CD8-positive, alpha-beta memory T cell (primary cell): ENCODE data around the gene RBMX. TPM values are rescaled to one million over a fixed set of nuclear protein-coding genes. Genes with fewer than 3 reads are reported as not detected.
A peak's percentile ranks its signal among the peaks of the same experiment; 100 is the strongest.
"Not testable (repeated sequence)": the region's sequence is repeated elsewhere in the genome, so short reads cannot be mapped to it uniquely, and the experiment has no call there.

Source experiments
- CTCF ChIA-PET: fragments of 350-600 bp; sonication (Branson Sonifier 250); formaldehyde crosslinking; loops from one replicate; lab custom pipeline; 2021; ENCODE audit warnings: antibody characterized with exemption; lab: Charles Lee
- POLR2A ChIA-PET: fragments of 350-600 bp; sonication (Branson Sonifier 250); formaldehyde crosslinking; loops from one replicate; lab custom pipeline; 2021; ENCODE audit warnings: antibody characterized with exemption; lab: Charles Lee
- DNase-seq, 5 donors: peaks; one replicate each; pipeline versions ENCODE4 v3.0.0 to v3.0.0-alpha.2; 2020 to 2022; ENCODE audit warnings: mixed read lengths in 1 of 5
- H3K27ac ChIP-seq: one replicate; pipeline ENCODE4 v1.7.0; 2013; ENCODE audit warnings: low read depth, mild to moderate bottlenecking, low read length, moderate library complexity
- H3K27me3 ChIP-seq: 2 replicates; pipeline ENCODE4 v1.7.0; 2013; ENCODE audit warnings: low read length, mild to moderate bottlenecking; ENCODE audit not compliant: insufficient read depth, poor library complexity, severe bottlenecking
- H3K36me3 ChIP-seq: 2 replicates; pipeline ENCODE4 v1.7.0; 2013; ENCODE audit warnings: mild to moderate bottlenecking, low read length, moderate library complexity; ENCODE audit not compliant: insufficient read depth
- H3K4me1 ChIP-seq: 2 replicates; pipeline ENCODE4 v1.7.0; 2013; ENCODE audit warnings: mild to moderate bottlenecking, low read length, moderate library complexity; ENCODE audit not compliant: insufficient read depth
- H3K4me3 ChIP-seq: 2 replicates; pipeline ENCODE4 v1.7.0; 2013; ENCODE audit warnings: mild to moderate bottlenecking, low read length
- H3K9me3 ChIP-seq: 2 replicates; pipeline ENCODE4 v1.7.0; 2013; ENCODE audit warnings: mild to moderate bottlenecking, low read length
- H3K27ac Mint-ChIP-seq, 8 donors: one replicate each; pipeline ENCODE4 v1.8.0; 2020 to 2021; ENCODE audit warnings: mixed read lengths in 8 of 8, mild to moderate bottlenecking in 6 of 8, inconsistent platforms in 3 of 8, moderate library complexity in 3 of 8
- H3K27me3 Mint-ChIP-seq, 2 donors: one replicate each; pipeline ENCODE4 v1.8.0; 2020 to 2021; ENCODE audit warnings: mixed read lengths in 2 of 2, mild to moderate bottlenecking in 1 of 2, moderate library complexity in 1 of 2
- H3K36me3 Mint-ChIP-seq, 3 donors: one replicate each; pipeline ENCODE4 v1.8.0; 2020 to 2021; ENCODE audit warnings: mixed read lengths in 3 of 3, inconsistent platforms in 1 of 3, mild to moderate bottlenecking in 1 of 3
- H3K4me1 Mint-ChIP-seq, 3 donors: one replicate each; pipeline ENCODE4 v1.8.0; 2020 to 2021; ENCODE audit warnings: mixed read lengths in 3 of 3, inconsistent platforms in 1 of 3, mild to moderate bottlenecking in 1 of 3
- H3K4me3 Mint-ChIP-seq, 7 donors: one replicate each; pipeline ENCODE4 v1.8.0; 2020 to 2021; ENCODE audit warnings: mixed read lengths in 7 of 7, mild to moderate bottlenecking in 6 of 7, moderate library complexity in 4 of 7, inconsistent platforms in 2 of 7
- H3K9me3 Mint-ChIP-seq, 5 donors: one replicate each; pipeline ENCODE4 v1.8.0; 2020 to 2022; ENCODE audit warnings: mixed read lengths in 5 of 5, mild to moderate bottlenecking in 3 of 5, moderate library complexity in 2 of 5, inconsistent platforms in 1 of 5
- polyA plus RNA-seq: library from polyadenylated mRNA; unstranded; fragments of 300-500 nt; fragmentation: Illumina TruSeq; gene quantifications from one replicate; pipeline ENCODE4 v1.2.3, GENCODE V29; 2021
- total RNA-seq, 2 experiments: library from RNA; stranded (reverse); gene quantifications; one replicate each; pipeline ENCODE4 v1.2.3, GENCODE V29; 2021

RBMX gene
- total and polyA plus RNA-seq, 3 experiments from 2014 or later = 168 to 331 (median 318) TPM

DNA sequence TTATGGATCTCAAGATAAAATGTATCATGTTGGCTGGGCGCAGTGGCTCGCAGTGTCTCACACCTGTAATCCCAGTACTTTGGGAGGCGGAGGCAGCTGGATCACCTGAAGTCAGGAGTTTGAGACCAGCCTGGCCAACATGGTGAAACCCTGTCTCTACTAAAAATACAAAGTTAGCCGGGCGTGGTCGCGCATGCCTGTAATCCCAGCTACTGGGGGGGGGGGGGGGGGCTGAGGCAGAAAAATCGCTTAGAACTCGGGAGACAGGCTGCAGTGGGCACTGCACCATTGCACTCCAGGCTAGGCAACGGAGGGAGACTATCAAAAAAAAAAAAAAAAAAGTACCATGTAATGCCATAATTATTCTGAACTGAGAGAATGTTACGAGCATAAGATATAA lies 2.1 kb downstream of the RBMX start:
- ChIA-PET CTCF (interaction anchor here (1.4 kb wide), 1 partner anchor 47 kb away, joined by 6 read pairs; no protein-coding TSS in a partner anchor), POLR2A (interaction anchor here (0.6 to 2.2 kb wide), 6 partner anchors 12 to 156 kb away, joined by 3 to 15 read pairs (median 4); partner anchors contain the start of genes ARHGEF6 and GPR101)
- Histone ChIP-seq H3K9me3 (no peaks in the 10 kb centered on the region), H3K36me3 (peaks cover 20% of the 10 kb centered on the region), H3K27me3 (no peaks in the 10 kb centered on the region), H3K27ac (no peak overlapping the region), H3K4me1 (peaks cover 10% of the 10 kb centered on the region), H3K4me3 (peak overlapping the region; percentile 96)
- peak overlapping the region; percentile 93 to 99 (median 97) for H3K4me3 Mint-ChIP-seq
- peak overlapping the region in 4 of 8 donors; percentile 57 to 100 (median 78) for H3K27ac Mint-ChIP-seq
- DNase-seq = no peak
- H3K27me3 Mint-ChIP-seq = peaks cover 0 to 7% of the 10 kb centered on the region in 2 donors
- H3K36me3 Mint-ChIP-seq = peaks cover 8 to 59% (median 12%) of the 10 kb centered on the region in 3 donors
- peaks cover 18 to 39% (median 18%) of the 10 kb centered on the region in 3 donors for H3K4me1 Mint-ChIP-seq
- no peaks in the 10 kb centered on the region for H3K9me3 Mint-ChIP-seq

DNA sequence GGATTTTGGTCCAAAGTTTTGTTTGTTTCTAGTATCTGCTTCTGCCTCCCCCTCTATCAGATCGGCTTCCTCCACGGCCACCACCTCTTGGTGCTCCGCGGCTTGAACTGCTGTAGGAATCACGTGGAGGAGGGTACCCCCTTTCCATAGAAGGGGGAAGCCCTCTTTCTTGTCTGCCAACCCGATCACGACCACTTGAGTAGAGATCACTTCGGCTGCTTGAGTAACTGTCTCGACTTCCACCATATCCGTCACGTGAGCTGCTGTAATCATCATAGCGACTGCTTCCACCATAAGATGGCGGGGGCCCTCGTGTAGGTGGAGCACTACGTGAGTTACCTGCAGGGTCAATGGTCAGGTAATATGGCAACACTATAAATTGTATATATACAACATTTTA lies 6.4 kb downstream of the RBMX start:
- DNase-seq, H3K27me3 Mint-ChIP-seq, H3K9me3 ChIP-seq, CTCF ChIA-PET, POLR2A ChIA-PET, H3K27ac ChIP-seq, H3K4me3 Mint-ChIP-seq, H3K9me3 Mint-ChIP-seq, H3K27me3 ChIP-seq, H3K4me1 ChIP-seq, H3K4me3 ChIP-seq: not testable (repeated sequence)
- peaks cover 35% of the 10 kb centered on the region for H3K36me3 ChIP-seq
- H3K36me3 Mint-ChIP-seq = peaks cover 5 to 79% (median 11%) of the 10 kb centered on the region in 3 donors
- peaks cover 24 to 53% (median 28%) of the 10 kb centered on the region in 3 donors for H3K4me1 Mint-ChIP-seq
- H3K27ac Mint-ChIP-seq = peak overlapping the region in 2 of 8 donors; percentile 13 to 32

DNA sequence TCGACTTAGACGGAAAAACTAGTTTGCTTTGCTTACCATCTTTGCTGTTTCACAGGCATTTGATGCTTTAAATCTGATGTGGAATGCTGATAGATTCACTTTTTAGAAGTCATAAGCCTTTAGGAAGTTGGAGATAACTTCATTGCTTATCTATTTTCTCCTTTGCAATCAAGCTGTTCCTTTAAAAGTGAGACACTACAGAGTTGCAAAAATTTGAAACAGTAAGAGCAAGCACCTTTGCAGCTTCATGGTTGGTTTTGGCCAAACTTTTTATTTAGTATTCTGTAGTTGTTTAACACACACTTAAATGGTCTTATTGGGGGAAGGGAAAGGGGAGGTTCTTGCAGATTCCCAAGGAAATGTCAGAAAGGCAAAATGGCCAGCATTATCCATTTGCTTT lies 7.3 kb downstream of the RBMX start:
- H3K9me3 Mint-ChIP-seq, CTCF ChIA-PET, DNase-seq, H3K4me3 ChIP-seq, H3K27me3 Mint-ChIP-seq, H3K27ac ChIP-seq, H3K9me3 ChIP-seq, H3K4me1 ChIP-seq, POLR2A ChIA-PET, H3K27me3 ChIP-seq: not testable (repeated sequence)
- Mint-ChIP-seq H3K4me1 (peaks cover 28 to 57% (median 37%) of the 10 kb centered on the region in 3 donors), H3K27ac (peak overlapping the region in 1 of 8 donors; percentile 39), H3K4me3 (peak overlapping the region in 1 of 7 donors; percentile 8), H3K36me3 (peaks cover 5 to 82% (median 11%) of the 10 kb centered on the region in 3 donors)
- H3K36me3 ChIP-seq = peaks cover 41% of the 10 kb centered on the region

DNA sequence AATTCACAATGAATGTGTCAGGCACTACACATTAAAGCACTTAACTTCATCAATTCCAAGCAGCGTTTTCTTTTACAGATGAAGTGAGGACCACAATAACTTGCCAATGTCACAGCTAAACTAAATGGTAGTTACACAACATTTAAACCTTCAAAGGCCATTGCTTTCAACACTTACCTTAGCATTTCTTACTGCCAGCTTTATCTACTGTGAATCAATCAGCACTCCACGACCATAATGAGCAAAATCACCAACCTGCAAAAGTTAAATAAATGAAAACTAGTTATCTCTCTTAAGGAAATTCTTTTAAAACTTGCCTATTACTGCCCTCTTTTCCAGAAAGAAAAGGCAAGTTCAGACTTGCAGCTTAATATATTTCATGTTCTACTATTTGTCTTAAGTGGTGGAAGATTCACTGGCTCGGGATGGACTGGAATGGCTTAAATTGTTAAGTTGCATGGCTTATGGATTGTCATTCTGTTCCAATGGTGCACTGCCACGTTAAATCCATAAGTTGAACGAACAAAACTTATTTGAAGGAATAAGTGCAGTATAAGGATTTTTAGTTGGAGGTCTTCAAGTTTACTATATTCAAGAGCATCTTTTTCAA lies 8.3 kb downstream of the RBMX start:
- ChIA-PET CTCF (no interaction called here), POLR2A (no interaction called here)
- no peak overlapping the region for H3K27ac ChIP-seq
- DNase-seq = no peak
- H3K9me3 ChIP-seq = no peaks in the 10 kb centered on the region
- Mint-ChIP-seq H3K4me1 (peaks cover 26 to 59% (median 47%) of the 10 kb centered on the region in 3 donors), H3K27me3 (peaks cover 0 to 3% of the 10 kb centered on the region in 2 donors), H3K27ac (peak overlapping the region in 1 of 8 donors; percentile 39), H3K4me3 (no peak overlapping the region), H3K9me3 (no peaks in the 10 kb centered on the region), H3K36me3 (peaks cover 5 to 81% (median 11%) of the 10 kb centered on the region in 3 donors)
- no peaks in the 10 kb centered on the region for H3K4me1 ChIP-seq
- H3K27me3 ChIP-seq = no peaks in the 10 kb centered on the region
- H3K36me3 ChIP-seq = peaks cover 32% of the 10 kb centered on the region
- H3K4me3 ChIP-seq = no peak overlapping the region

DNA sequence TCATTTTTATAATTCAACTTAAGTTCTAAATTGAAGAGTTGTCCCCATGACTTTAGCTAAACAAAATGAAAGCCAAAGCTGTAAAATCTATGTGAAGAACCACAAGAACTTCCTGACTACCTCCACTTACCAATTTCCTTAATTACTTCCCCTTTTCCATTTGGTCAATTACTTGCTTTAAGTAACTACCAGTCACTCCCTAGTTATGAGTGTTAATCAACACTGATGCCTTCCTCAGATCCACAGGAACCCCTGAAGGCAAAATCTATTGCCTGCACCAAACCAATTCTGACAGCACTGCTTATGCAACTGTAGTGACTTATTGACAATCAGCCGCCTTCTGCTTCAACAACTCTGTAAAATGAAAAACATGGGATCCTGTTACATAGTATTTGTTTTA lies 10.5 kb downstream of the RBMX start:
- Histone ChIP-seq H3K27ac (no peak overlapping the region), H3K36me3 (peaks cover 26% of the 10 kb centered on the region), H3K4me1 (no peaks in the 10 kb centered on the region), H3K27me3 (no peaks in the 10 kb centered on the region), H3K4me3 (no peak overlapping the region), H3K9me3 (no peaks in the 10 kb centered on the region)
- Mint-ChIP-seq H3K27ac (peak overlapping the region in 4 of 8 donors; percentile 42 to 81 (median 62)), H3K27me3 (no peaks in the 10 kb centered on the region), H3K9me3 (no peaks in the 10 kb centered on the region), H3K4me3 (peak overlapping the region in 1 of 7 donors; percentile 11), H3K4me1 (peaks cover 30 to 71% (median 52%) of the 10 kb centered on the region in 3 donors), H3K36me3 (peaks cover 5 to 81% (median 7%) of the 10 kb centered on the region in 3 donors)
- ChIA-PET POLR2A (no interaction called here), CTCF (no interaction called here)
- DNase-seq = no peak

DNA sequence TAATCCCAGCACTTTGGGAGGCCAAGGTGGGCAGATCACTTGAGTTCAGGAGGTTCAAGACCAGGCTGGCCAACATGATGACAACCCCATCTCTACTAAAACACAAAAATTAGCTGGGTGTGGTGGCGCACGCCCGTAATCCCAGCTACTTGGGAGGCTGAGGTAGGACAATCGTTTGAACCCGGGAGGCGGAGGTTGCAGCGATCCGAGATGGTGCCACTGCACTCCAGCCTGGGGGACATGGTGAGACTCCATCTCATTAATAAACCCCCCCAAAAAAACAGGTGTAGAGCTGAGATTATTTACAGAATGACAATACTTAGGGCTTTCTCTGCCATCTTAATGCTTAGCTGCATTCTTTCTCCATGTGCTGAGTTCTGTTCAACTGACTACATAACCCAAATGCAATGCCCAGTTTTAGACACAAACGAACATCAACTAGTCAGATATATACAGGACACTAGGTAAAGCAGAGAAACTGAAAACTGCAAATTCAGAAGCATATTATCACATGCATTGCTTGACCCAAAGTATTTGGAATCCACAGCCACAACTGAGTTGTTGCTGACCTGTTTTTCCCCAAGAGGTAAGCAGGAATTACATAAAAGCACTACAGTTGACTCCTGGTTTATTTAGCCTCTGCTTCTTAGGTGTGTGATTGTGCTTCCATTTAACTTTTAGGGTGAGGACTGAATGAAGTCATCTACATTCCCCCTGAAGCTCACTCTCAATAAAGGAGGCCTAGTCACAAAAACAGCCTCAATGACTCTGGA lies 12.1 kb downstream of the RBMX start:
- Mint-ChIP-seq H3K36me3 (peaks cover 0 to 73% (median 4%) of the 10 kb centered on the region in 3 donors), H3K4me3 (no peak overlapping the region), H3K4me1 (peaks cover 30 to 61% (median 42%) of the 10 kb centered on the region in 3 donors), H3K9me3 (no peaks in the 10 kb centered on the region), H3K27me3 (no peaks in the 10 kb centered on the region), H3K27ac (peak overlapping the region in 2 of 8 donors; percentile 47 to 50)
- H3K27ac ChIP-seq = no peak overlapping the region
- H3K36me3 ChIP-seq = peaks cover 21% of the 10 kb centered on the region
- H3K9me3 ChIP-seq = no peaks in the 10 kb centered on the region
- H3K4me1 ChIP-seq = no peaks in the 10 kb centered on the region
- ChIA-PET POLR2A (no interaction called here), CTCF (no interaction called here)
- DNase-seq = no peak
- no peaks in the 10 kb centered on the region for H3K27me3 ChIP-seq
- no peak overlapping the region for H3K4me3 ChIP-seq

DNA sequence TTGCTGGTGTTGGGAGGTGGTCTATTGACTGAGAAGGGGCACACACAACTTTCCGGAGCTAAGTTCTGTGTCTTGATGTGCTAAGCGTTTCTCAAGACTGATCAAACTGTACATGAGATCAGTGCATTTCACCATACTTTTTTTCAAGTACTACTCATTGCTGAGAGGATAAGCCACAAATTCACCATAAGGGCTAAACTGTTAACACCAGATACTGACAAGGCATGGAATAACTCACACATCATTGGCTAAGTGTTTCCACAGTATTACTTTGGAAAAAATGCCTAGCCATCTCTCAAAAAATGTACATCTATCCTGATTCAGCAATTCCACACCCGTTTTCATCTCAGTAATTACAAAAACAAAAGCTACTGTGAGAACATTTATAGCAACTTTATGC lies 13.0 kb downstream of the RBMX start:
- DNase-seq = no peak
- H3K9me3 Mint-ChIP-seq = no peaks in the 10 kb centered on the region
- peaks cover 31 to 57% (median 42%) of the 10 kb centered on the region in 3 donors for H3K4me1 Mint-ChIP-seq
- H3K4me3 Mint-ChIP-seq = peak overlapping the region in 1 of 7 donors; percentile 22
- no peak overlapping the region for H3K27ac ChIP-seq
- peak overlapping the region in 5 of 8 donors; percentile 13 to 74 (median 40) for H3K27ac Mint-ChIP-seq
- CTCF ChIA-PET = no interaction called here
- POLR2A ChIA-PET = interaction anchor here (1.6 kb wide), 1 partner anchor 11 kb away, joined by 15 read pairs; no protein-coding TSS in a partner anchor
- H3K4me3 ChIP-seq = no peak overlapping the region
- H3K27me3 ChIP-seq = no peaks in the 10 kb centered on the region
- no peaks in the 10 kb centered on the region for H3K27me3 Mint-ChIP-seq
- H3K36me3 Mint-ChIP-seq = peaks cover 0 to 71% (median 4%) of the 10 kb centered on the region in 3 donors
- no peaks in the 10 kb centered on the region for H3K9me3 ChIP-seq
- no peaks in the 10 kb centered on the region for H3K4me1 ChIP-seq
- H3K36me3 ChIP-seq = peaks cover 17% of the 10 kb centered on the region

DNA sequence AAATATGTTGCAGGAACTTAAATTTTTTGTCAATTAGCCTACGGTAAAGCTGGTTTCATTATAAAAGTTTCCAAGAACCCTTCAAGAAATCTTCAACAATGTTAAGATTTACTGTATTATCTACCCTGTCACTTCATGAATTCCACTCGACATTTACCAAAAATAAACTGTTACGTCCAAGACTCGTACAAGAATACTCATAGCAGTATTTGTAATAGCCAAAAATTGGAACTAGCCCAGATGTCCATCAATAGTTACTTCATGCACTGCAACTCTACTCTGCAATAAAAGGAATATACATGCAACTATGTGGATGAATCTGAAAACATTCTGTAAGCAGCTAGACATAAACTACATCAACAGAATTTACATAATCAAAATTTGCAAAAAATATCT lies 13.4 kb downstream of the RBMX start:
- no peaks in the 10 kb centered on the region for H3K9me3 ChIP-seq
- H3K36me3 Mint-ChIP-seq = peaks cover 0 to 69% (median 4%) of the 10 kb centered on the region in 3 donors
- DNase-seq = no peak
- ChIA-PET POLR2A (interaction anchor here (1.6 kb wide), 1 partner anchor 12 kb away, joined by 15 read pairs; no protein-coding TSS in a partner anchor), CTCF (no interaction called here)
- peaks cover 17% of the 10 kb centered on the region for H3K36me3 ChIP-seq
- peaks cover 31 to 54% (median 42%) of the 10 kb centered on the region in 3 donors for H3K4me1 Mint-ChIP-seq
- H3K27ac ChIP-seq = no peak overlapping the region
- H3K9me3 Mint-ChIP-seq = no peaks in the 10 kb centered on the region
- H3K27me3 Mint-ChIP-seq = no peaks in the 10 kb centered on the region
- peak overlapping the region in 1 of 7 donors; percentile 22 for H3K4me3 Mint-ChIP-seq
- H3K27me3 ChIP-seq = no peaks in the 10 kb centered on the region
- peak overlapping the region in 5 of 8 donors; percentile 13 to 74 (median 40) for H3K27ac Mint-ChIP-seq
- no peaks in the 10 kb centered on the region for H3K4me1 ChIP-seq
- H3K4me3 ChIP-seq = no peak overlapping the region
